Natural killer cell treated with Interleukin-12 subunit alpha and Interleukin-12 subunit beta and Interleukin-15 and Interleukin-18, amount 100 ng/mL, for 72 hours (primary cell): Measurements from ENCODE around the gene RAC3. TPM values are rescaled to one million over a fixed set of nuclear protein-coding genes. Genes with fewer than 3 reads are reported as not detected.

Source experiments
- ATAC-seq, 2 donors: fragments of 150-1000 bp; cut with Tn5 transposase in 1 of 2; sonication (Bioruptor Pico), chemical (Tn5 transposase) in 1 of 2; 2 replicates each; pipeline ENCODE4 v1.10.0; 2021
- DNase-seq: peaks from one replicate; pipeline ENCODE4 v3.0.0; 2022; ENCODE audit warnings: low spot score
- H3K27ac Mint-ChIP-seq, 2 donors: 1 replicate in 1 of 2; 2 replicates in 1 of 2; pipeline ENCODE4 v1.8.0; 2022; ENCODE audit warnings: mixed read lengths in 2 of 2, mild to moderate bottlenecking in 1 of 2, moderate library complexity in 1 of 2
- H3K27me3 Mint-ChIP-seq, 2 donors: 1 replicate in 1 of 2; 2 replicates in 1 of 2; pipeline ENCODE4 v1.8.0; 2022; ENCODE audit warnings: mixed read lengths in 2 of 2
- H3K36me3 Mint-ChIP-seq: one replicate; pipeline ENCODE4 v1.8.0; 2022; ENCODE audit warnings: mixed read lengths
- H3K4me1 Mint-ChIP-seq, 2 donors: 1 replicate in 1 of 2; 2 replicates in 1 of 2; pipeline ENCODE4 v1.8.0; 2022; ENCODE audit warnings: low read depth in 2 of 2, mixed read lengths in 2 of 2, mild to moderate bottlenecking in 1 of 2
- H3K4me3 Mint-ChIP-seq: one replicate; pipeline ENCODE4 v1.8.0; 2022; ENCODE audit warnings: mixed read lengths
- H3K9me3 Mint-ChIP-seq: 2 replicates; pipeline ENCODE4 v1.8.0; 2022; ENCODE audit warnings: mixed read lengths
- total RNA-seq, 2 donors: library from RNA; stranded (reverse); gene quantifications; one replicate each; pipeline ENCODE4 v1.2.3, GENCODE V29; 2022

RAC3 gene
- total RNA-seq, 2 donors from 2014 or later = 3.0 to 6.1 TPM

DNA sequence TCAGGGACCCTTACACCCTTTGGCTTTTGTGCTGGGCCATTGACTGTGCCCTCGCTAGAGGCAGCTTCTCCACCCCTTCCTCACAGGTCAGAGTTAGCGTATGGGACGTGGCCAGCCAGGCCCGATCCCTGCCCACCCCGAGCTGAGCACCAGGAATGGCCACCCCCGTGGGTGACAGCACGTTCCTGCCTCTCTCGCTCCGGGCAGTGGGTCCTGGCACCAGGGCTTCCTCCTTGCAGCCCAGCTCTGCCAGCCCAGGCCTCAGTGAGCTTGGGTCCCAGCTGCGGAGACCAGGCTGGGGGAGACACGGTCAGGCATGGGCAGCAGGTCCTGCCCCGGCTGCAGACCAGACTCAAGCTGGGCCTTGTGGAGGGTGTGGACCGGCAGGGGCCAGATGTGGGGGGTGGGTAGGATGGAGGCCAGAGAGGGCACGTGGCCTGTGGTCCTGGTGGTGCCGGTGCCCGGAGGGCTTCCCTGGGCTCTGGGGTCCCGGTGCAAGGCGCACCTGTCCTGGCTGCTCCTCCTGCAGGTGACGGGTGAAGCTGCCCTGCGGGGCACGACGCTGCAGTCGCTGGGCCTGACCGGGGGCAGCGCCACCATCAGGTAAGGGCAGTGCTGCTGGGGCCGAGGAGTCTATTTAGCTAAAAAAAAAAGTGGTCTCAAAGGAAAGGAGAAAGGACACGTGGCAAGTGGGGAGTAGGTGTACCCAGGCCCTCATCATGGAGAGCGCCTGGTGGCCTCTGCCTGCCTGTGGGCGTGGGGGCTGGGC is 35.8 kb upstream of the RAC3 start:
- Mint-ChIP-seq H3K9me3 (no peaks in the 10 kb centered on the region), H3K4me3 (no peak overlapping the region), H3K4me1 (peaks cover 0 to 2% of the 10 kb centered on the region in 2 donors), H3K36me3 (no peaks in the 10 kb centered on the region), H3K27ac (no peak overlapping the region), H3K27me3 (no peaks in the 10 kb centered on the region)
- DNase-seq (no peak), ATAC-seq (no peak)

DNA sequence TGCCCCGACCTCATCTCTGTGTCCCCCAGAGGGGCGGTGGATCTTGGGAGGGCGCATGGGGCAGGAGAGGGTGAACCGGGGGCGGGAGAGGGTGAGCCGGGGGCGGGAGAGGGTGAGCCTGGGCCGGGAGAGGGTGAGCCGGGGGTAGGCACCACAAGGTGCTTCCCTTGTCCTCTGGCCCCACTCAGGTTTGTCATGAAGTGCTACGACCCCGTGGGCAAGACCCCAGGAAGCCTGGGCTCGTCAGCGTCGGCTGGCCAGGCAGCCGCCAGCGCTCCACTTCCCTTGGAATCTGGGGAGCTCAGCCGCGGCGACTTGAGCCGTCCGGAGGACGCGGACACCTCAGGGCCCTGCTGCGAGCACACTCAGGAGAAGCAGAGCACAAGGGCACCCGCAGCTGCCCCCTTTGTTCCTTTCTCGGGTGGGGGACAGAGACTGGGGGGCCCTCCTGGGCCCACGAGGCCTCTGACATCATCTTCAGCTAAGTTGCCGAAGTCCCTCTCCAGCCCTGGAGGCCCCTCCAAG is 35.2 kb upstream of the RAC3 start:
- no peaks in the 10 kb centered on the region for H3K36me3 Mint-ChIP-seq
- no peak for ATAC-seq
- H3K27ac Mint-ChIP-seq = no peak overlapping the region
- no peaks in the 10 kb centered on the region for H3K9me3 Mint-ChIP-seq
- H3K4me1 Mint-ChIP-seq = no peaks in the 10 kb centered on the region
- H3K27me3 Mint-ChIP-seq = no peaks in the 10 kb centered on the region
- H3K4me3 Mint-ChIP-seq = no peak overlapping the region
- DNase-seq = no peak

DNA sequence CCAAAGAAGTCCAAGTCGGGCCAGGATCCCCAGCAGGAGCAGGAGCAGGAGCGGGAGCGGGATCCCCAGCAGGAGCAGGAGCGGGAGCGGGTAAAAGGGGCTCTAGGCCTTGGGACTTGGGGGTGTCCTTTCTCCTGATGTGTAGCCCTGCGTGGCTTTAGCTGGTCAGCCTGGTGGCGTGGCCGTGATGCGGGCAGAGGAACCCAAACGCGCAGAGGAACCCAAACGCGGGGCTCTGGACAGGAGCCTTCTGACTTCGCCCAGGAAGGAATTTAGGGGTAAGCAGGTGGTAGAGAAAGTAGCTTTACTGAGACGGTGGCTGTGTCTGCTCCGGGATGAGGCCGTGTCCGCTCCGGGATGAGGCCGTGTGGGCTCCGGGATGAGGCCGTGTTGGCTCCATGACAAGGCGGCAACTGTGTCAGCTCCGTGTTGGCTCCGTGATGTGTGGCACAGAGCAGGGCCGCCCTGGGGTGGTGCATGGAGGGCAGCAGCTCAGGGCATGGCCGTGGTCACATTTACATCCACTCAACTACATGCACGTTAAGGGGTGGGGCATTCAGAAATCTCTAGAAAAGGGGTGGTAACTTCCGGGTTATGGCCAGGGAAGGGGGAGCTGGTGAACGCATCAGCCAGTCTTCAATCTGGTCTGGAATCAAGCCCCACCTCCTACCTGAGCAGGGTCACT is 34.6 kb upstream of the RAC3 start:
- H3K4me3 Mint-ChIP-seq = no peak overlapping the region
- H3K4me1 Mint-ChIP-seq = no peaks in the 10 kb centered on the region
- no peak overlapping the region for H3K27ac Mint-ChIP-seq
- no peaks in the 10 kb centered on the region for H3K36me3 Mint-ChIP-seq
- no peak for DNase-seq
- no peaks in the 10 kb centered on the region for H3K9me3 Mint-ChIP-seq
- no peaks in the 10 kb centered on the region for H3K27me3 Mint-ChIP-seq
- ATAC-seq = no peak

DNA sequence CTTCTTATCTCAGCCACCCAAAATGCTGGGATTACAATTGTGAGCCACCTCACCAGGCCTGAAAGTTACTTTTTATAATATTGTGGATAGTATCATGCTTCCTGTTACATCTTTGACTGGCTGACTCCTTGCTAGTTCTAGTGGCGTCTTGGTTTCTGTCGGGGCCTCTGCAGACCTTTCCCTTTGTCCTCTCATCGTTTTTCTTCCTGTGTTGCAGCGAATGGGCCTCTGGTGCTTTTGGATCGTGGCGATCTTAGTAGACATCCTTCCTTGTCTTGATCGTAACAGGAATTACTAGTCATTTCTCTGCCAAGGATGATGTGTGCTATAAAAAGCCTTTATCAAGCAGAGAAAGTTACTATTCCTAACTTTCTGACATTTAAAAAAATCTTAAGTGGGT is 33.3 kb upstream of the RAC3 start:
- no peaks in the 10 kb centered on the region for H3K4me1 Mint-ChIP-seq
- no peak overlapping the region for H3K27ac Mint-ChIP-seq
- ATAC-seq (no peak), DNase-seq (no peak)
- H3K27me3 Mint-ChIP-seq = no peaks in the 10 kb centered on the region
- no peaks in the 10 kb centered on the region for H3K36me3 Mint-ChIP-seq
- no peaks in the 10 kb centered on the region for H3K9me3 Mint-ChIP-seq
- no peak overlapping the region for H3K4me3 Mint-ChIP-seq

DNA sequence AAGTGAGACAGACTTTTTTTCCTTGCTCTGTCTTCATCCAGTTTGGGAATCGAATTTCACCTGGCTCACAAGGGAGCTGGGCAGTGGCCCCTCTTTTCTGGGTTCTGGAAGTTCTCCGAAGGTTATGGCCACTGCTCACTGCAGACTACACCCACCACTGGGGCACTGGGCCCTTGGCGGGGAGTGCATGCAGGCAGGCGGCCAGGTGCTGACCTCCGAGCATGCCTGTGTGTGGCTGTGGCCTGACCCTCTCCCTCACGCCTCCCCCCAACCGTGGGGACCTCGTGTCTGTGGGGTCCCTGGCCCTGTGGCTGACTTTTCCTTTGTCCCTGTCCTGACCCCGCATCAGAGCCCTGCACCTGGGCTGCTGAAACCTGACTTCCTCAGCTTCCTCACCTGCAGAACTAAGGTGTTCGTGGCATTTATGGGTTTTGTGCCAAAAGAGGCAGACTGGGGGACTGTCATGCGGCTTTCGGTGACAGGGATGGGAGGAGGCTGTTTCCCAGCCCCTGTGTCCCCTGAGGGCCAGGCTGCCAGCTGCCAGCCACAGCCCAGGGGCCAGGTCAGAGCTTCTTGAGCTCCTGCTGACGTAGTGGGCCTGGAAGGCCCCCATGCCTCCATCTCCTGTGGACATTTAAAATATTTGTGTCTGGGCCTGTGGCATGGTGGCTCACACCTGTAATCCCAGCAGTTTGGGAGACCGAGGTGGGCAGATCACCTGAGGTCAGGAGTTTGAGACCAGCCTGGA is 32.6 kb upstream of the RAC3 start:
- Mint-ChIP-seq H3K9me3 (no peaks in the 10 kb centered on the region), H3K36me3 (no peaks in the 10 kb centered on the region), H3K4me1 (no peaks in the 10 kb centered on the region), H3K27me3 (no peaks in the 10 kb centered on the region), H3K4me3 (no peak overlapping the region), H3K27ac (no peak overlapping the region)
- ATAC-seq (no peak), DNase-seq (no peak)

DNA sequence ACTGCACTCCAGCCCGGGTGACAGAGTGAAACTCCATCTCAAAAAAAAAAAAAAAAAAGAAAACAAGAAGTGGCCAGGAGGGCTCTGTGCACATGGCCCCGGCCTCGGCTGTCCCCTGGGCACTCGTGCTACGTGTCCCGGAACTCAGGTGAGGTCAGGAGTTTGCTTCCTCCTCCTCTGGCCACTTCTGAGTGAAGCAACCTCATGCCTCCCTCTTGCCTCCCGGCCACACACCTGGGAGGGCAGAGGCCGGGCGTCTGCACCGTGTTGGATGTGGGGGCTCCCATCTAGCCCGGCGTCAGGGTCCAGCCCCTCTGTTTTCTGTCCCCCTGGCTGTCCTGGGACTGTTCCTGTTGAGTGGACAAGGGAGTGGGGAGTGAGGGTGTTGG is 31.9 kb upstream of the RAC3 start:
- Mint-ChIP-seq H3K9me3 (no peaks in the 10 kb centered on the region), H3K4me3 (no peak overlapping the region), H3K27ac (no peak overlapping the region), H3K27me3 (no peaks in the 10 kb centered on the region), H3K4me1 (no peaks in the 10 kb centered on the region), H3K36me3 (no peaks in the 10 kb centered on the region)
- ATAC-seq (no peak), DNase-seq (no peak)

DNA sequence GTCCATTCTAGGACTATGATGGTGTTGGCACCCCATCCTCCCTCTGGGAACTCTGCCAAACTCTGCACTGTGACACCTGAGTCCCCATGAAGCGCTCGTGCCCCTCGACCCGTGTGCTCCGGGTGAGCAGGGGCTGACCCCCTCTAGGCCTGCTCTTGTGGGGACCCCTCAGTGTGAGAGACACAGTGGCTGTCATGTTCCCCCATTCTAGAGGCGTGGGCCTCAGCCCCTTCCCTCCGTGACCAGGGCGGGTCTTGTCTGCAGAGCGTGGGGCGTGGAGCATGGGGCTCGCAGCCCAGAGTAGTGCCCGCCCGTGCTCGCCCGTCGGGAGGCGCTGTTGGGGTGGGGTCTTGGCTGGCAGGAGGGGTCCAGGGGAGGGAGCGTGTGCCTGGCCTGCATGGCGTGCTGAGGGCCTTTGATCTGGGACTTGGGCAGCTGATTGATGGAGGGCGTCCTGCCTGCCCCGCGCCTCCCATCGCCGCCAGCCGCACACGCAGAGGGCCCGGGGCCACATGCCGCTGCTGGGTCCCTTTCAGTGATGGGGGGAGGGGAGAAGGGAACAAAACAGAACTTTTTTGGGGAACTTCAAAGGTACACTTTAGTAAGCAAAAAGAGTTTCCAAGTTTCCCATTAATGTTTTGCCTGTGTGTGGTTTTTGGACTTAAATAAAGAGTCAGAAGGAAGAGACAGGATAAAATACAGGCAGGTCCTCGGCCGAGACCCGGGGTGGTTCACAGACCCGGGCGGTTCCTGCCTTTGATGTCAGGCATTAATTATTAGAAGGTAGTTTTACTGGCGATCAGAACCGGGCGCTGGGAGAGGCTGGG is 31.3 kb upstream of the RAC3 start:
- DNase-seq (no peak), ATAC-seq (no peak)
- Mint-ChIP-seq H3K27me3 (no peaks in the 10 kb centered on the region), H3K27ac (no peak overlapping the region), H3K9me3 (no peaks in the 10 kb centered on the region), H3K4me1 (no peaks in the 10 kb centered on the region), H3K4me3 (no peak overlapping the region), H3K36me3 (no peaks in the 10 kb centered on the region)

DNA sequence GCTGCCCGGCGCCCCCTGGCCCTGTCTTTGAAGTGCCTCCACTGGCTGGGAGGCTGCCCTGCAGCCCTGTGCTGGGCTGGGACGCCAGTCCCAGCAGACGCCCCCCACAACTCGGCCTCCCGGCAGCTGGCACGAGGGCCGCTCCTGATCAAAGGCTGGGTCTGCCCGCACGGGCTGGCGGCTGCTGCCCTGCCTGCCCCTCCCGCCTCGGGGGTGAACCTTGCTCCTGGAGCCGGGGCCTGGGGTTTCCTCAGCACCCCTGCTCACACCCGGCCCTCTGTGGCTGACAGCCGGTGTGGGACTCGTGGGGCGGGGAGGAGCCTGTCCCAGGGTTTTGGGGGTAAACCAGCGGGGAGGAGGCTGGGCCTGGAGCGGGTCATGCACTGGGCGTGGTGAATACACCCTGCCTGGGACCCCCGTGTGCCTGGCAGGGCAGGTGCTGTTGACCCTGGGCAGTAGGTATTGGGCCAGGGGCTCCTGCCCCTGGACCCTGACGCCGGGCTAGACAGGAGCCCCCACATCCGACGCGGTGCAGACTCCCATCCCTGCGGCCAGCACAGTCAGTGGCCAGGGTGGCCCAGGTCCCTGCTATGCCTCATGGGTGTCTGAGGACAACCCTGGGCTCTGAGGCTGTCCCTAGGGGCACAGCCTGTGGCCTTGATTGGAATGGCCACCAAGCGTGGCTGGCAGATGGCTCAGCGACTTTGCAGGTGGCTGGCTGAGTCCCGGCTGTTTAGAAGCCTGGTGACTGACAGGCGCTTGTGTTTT is 30.5 kb upstream of the RAC3 start:
- Mint-ChIP-seq H3K27me3 (no peaks in the 10 kb centered on the region), H3K9me3 (no peaks in the 10 kb centered on the region), H3K4me3 (no peak overlapping the region), H3K27ac (no peak overlapping the region), H3K36me3 (no peaks in the 10 kb centered on the region), H3K4me1 (no peaks in the 10 kb centered on the region)
- DNase-seq (no peak), ATAC-seq (peak in 1 of 2 donors; percentile 24)

DNA sequence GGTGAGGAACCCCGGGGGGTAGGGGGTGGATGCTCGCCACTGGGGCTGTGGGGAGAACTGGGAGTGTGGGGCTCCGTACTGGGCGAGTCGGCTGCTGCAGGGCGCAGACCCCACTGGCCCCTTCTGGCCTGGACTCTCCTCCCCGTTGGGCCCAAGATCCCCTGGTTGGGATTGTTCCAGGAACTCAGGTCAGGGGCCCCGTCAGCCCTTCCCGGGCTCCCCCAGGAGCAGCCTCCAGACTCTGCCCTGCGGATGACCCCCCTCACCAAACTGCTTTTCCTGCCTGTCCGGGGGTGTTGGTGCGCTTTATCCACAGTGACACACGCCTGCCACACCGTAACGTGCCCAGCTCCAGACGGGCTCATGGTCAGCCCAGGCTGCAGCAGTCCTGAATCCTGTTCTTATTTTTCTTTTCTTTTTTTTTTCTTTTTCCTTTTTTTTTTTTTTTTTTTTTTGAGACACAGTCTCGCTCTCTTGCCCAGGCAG is 29.9 kb upstream of the RAC3 start:
- no peak for DNase-seq
- no peaks in the 10 kb centered on the region for H3K4me1 Mint-ChIP-seq
- no peak overlapping the region for H3K4me3 Mint-ChIP-seq
- H3K9me3 Mint-ChIP-seq = no peaks in the 10 kb centered on the region
- no peak for ATAC-seq
- no peaks in the 10 kb centered on the region for H3K27me3 Mint-ChIP-seq
- no peaks in the 10 kb centered on the region for H3K36me3 Mint-ChIP-seq
- no peak overlapping the region for H3K27ac Mint-ChIP-seq

DNA sequence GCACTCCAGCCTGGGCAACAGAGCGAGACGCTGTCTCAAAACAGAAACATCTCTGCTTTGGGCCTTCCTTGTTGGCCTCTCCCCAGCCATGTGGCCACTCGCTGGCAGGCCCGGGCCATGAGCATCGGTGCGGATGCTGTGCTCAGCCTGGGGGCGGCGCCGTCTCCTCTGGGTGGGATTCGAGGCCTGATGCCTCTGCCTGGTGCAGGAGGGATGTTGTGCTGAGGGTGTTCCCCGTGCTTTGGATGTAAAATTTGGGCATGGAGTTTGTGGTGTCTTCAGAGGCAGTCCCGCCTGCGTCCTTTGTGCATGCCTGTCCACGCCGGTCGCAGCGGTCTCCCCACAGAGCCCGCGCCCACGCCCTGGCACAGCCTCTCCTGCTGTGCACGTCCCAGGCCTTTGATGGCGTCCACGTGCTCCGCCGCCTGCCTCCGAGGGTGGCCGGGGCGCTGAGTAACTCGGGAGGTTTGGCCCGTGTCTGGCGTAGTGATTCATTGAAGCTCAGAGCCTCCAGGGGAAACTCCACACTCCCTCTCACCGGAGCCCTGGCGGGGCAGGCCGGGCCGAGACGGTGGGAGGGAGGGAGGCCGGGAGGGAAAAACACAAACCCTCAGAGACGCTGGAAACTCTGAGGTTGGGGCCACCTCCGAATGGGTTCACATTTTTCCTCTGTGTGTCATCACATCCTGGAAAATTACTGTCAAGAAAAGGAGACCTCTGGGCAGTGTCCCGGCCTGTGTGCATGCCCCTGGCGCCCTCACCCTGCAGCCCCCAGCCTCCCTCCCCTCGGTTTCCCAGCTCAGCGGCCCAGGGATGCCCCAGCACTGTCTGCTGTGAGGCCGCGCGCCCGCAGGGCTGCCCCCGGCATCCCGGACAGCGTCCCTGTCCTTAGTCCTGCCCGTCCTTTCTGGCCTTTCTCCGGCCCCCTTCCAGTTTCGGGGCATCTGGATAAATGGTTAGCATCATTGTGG is 27.8 kb upstream of the RAC3 start:
- Mint-ChIP-seq H3K4me3 (no peak overlapping the region), H3K9me3 (no peaks in the 10 kb centered on the region), H3K27ac (no peak overlapping the region), H3K27me3 (no peaks in the 10 kb centered on the region), H3K36me3 (no peaks in the 10 kb centered on the region), H3K4me1 (no peaks in the 10 kb centered on the region)
- no peak for ATAC-seq
- DNase-seq = no peak

DNA sequence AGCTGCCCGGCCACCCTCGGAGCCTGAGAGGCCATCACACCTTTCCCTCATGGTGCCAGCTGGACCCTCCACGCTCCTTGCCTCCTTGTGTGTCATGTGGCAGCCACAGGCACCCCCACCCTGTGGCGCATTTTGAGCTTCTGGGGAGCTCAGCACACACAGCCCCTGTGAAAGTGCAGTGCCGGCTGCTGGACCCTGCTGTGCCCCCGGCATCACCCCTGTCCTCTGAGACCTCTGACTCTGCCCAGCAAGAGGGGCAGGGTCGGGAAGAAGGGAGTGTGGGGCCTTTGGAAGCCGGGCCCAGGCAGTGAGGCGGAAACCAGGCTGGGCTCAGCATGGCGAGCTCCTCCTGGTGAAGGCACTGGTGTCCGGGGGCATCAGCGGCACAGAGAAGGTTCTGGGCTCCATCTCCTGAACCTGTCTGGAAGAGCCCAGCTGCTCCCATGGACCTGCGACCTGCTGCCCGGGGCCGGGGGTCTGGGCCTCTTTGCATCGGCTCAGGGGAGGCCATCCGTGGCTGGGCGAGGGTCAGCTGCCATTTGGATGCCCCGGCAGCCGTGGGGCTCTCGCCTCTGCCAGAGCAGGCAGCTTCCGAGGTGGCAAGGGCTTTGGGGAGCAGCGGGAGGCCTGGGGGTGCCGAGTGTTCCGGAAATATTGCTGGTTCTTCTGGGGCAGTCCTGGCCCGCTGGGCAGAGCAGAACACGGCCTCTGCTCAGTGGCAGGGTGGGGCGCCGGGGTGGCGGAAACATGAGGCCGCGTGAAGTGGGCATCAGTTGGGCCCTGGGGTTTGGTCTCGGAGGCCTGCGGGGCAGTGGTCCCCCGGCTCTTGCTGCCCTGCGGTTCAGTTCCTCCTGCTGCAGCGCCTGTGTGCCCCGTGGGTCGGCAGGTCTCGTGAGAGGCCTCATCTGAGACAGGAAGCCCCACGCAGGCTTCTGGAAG is 26.7 kb upstream of the RAC3 start:
- H3K36me3 Mint-ChIP-seq = no peaks in the 10 kb centered on the region
- ATAC-seq (no peak), DNase-seq (no peak)
- H3K9me3 Mint-ChIP-seq = no peaks in the 10 kb centered on the region
- no peak overlapping the region for H3K4me3 Mint-ChIP-seq
- no peak overlapping the region for H3K27ac Mint-ChIP-seq
- no peaks in the 10 kb centered on the region for H3K27me3 Mint-ChIP-seq
- H3K4me1 Mint-ChIP-seq = no peaks in the 10 kb centered on the region
